ENCODE measurements around the gene PRKAR1B. TPM values are rescaled to one million over a fixed set of nuclear protein-coding genes. Genes with fewer than 3 reads are reported as not detected.

The PRKAR1B gene
- total RNA-seq, 4 donors from 2014 or later, result 3.8 to 11.6 (median 6.3) TPM

- no peak for TF ChIP-seq CTCF (IDR thresholded peaks at IDR 0.05; ENCODE audit: low read depth)
Measured at GRCh38 chr7:750111-750905, 23.2 kb upstream of the PRKAR1B start.

GRCh38 chr7:749140-749551, 22.1 kb upstream of the PRKAR1B start:
- no peak for TF ChIP-seq CTCF (IDR thresholded peaks at IDR 0.05; ENCODE audit: low read depth)

GRCh38 chr7:748446-748845, 21.4 kb upstream of the PRKAR1B start:
- no peak for TF ChIP-seq CTCF (IDR thresholded peaks at IDR 0.05; ENCODE audit: low read depth)

GRCh38 chr7:747186-747585, 20.1 kb upstream of the PRKAR1B start:
- TF ChIP-seq CTCF (IDR thresholded peaks at IDR 0.05; ENCODE audit: low read depth), result no peak

- no peak for TF ChIP-seq CTCF (IDR thresholded peaks at IDR 0.05; ENCODE audit: low read depth)
Measured at GRCh38 chr7:746155-747061, 19.3 kb upstream of the PRKAR1B start.

- TF ChIP-seq CTCF (IDR thresholded peaks at IDR 0.05; ENCODE audit: low read depth), result no peak
Measured at GRCh38 chr7:745431-746154, 18.5 kb upstream of the PRKAR1B start.

Data from subcutaneous adipose tissue (tissue), 4 donors.